ENCODE data around the gene IGFBP3. TPM values are rescaled to one million over a fixed set of nuclear protein-coding genes. Genes with fewer than 3 reads are reported as not detected.

The IGFBP3 gene
- total RNA-seq, 1 experiment from 2014 or later, result 315 TPM

GRCh38 chr7:45893996-45894664 lies 26.9 kb downstream of the IGFBP3 start:
- DNase-seq, result no peak
- no peak for TF ChIP-seq CTCF (IDR thresholded peaks at IDR 0.05; ENCODE audit: unreplicated experiment)
- H3K27me3 Mint-ChIP-seq (ENCODE audit: unreplicated experiment), result no peaks in the 10 kb centered on the region
- peaks cover 9% of the 10 kb centered on the region for H3K4me1 Mint-ChIP-seq (ENCODE audit: low read depth, unreplicated experiment)
- no peaks in the 10 kb centered on the region for H3K9me3 Mint-ChIP-seq (ENCODE audit: low read depth, unreplicated experiment)
- intact Hi-C loops (cut with micrococcal nuclease; ENCODE audit: unreplicated experiment), result no loop called here
- BruUV-seq (replicated peaks), result no TSS peak
- no peak overlapping the region for H3K27ac Mint-ChIP-seq (ENCODE audit: unreplicated experiment)
- CTCF ChIA-PET, result interaction anchor here (1.3 to 1.5 kb wide), 2 partner anchors 8 to 22 kb away, joined by 3 to 4 read pairs; no protein-coding TSS in a partner anchor
- no peak overlapping the region for H3K4me3 Mint-ChIP-seq (ENCODE audit: low read depth, unreplicated experiment)
- peaks cover 5% of the 10 kb centered on the region for H3K36me3 Mint-ChIP-seq (ENCODE audit: insufficient read depth, unreplicated experiment)

- Mint-ChIP-seq H3K36me3 (ENCODE audit: insufficient read depth, unreplicated experiment) (peaks cover 12% of the 10 kb centered on the region), H3K27me3 (ENCODE audit: unreplicated experiment) (no peaks in the 10 kb centered on the region), H3K4me3 (ENCODE audit: low read depth, unreplicated experiment) (no peak overlapping the region), H3K27ac (ENCODE audit: unreplicated experiment) (no peak overlapping the region), H3K4me1 (ENCODE audit: low read depth, unreplicated experiment) (peaks cover 9% of the 10 kb centered on the region), H3K9me3 (ENCODE audit: low read depth, unreplicated experiment) (no peaks in the 10 kb centered on the region)
- intact Hi-C loops (cut with micrococcal nuclease; ENCODE audit: unreplicated experiment), result no loop called here
- CTCF ChIA-PET, result interaction anchor here (1.3 to 1.5 kb wide), 2 partner anchors 9 to 22 kb away, joined by 3 to 4 read pairs; no protein-coding TSS in a partner anchor
- no peak for TF ChIP-seq CTCF (IDR thresholded peaks at IDR 0.05; ENCODE audit: unreplicated experiment)
- DNase-seq, result no peak
- no TSS peak for BruUV-seq (replicated peaks)
Measured at GRCh38 chr7:45893374-45893995, 27.6 kb downstream of the IGFBP3 start.

DNA sequence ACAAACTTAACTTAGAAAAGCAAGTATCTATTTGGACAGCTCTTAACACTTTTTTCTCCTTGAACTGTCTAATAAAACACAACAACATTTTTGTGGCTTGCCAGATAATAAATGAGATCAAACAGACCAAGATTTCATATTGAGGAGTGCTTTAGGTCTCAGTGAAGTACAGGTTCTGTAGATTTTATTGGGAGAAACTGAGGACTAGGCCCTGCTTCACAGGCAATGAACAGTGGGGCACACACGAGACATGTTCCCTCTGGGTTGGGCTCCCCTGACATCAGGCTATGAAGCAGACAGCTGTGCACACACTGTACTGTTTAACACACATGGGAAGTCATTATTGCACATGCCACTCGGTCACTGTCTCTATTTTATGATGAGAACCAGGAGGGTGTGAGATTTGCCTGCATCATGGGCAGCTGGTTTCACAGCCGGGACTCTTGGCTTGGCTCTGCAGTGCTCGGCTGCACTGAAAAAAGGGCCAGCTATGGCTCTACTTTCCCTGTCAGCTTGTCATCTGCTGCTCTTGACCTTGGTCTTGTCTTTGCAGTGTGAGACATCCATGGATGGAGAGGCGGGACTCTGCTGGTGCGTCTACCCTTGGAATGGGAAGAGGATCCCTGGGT lies 28.6 kb downstream of the IGFBP3 start:
- H3K36me3 Mint-ChIP-seq (ENCODE audit: insufficient read depth, unreplicated experiment), result peaks cover 20% of the 10 kb centered on the region
- intact Hi-C loops (cut with micrococcal nuclease; ENCODE audit: unreplicated experiment), result no loop called here
- no peaks in the 10 kb centered on the region for H3K9me3 Mint-ChIP-seq (ENCODE audit: low read depth, unreplicated experiment)
- no peak for DNase-seq
- H3K27ac Mint-ChIP-seq (ENCODE audit: unreplicated experiment), result no peak overlapping the region
- peaks cover 10% of the 10 kb centered on the region for H3K4me1 Mint-ChIP-seq (ENCODE audit: low read depth, unreplicated experiment)
- CTCF ChIA-PET, result interaction anchor here (1.2 to 1.3 kb wide), 2 partner anchors 10 to 23 kb away, joined by 3 read pairs; no protein-coding TSS in a partner anchor
- no peak overlapping the region for H3K4me3 Mint-ChIP-seq (ENCODE audit: low read depth, unreplicated experiment)
- no peak for TF ChIP-seq CTCF (IDR thresholded peaks at IDR 0.05; ENCODE audit: unreplicated experiment)
- H3K27me3 Mint-ChIP-seq (ENCODE audit: unreplicated experiment), result no peaks in the 10 kb centered on the region
- BruUV-seq (replicated peaks), result no TSS peak

GRCh38 chr7:45891462-45892402 lies 29.3 kb downstream of the IGFBP3 start:
- Mint-ChIP-seq H3K9me3 (ENCODE audit: low read depth, unreplicated experiment) (no peaks in the 10 kb centered on the region), H3K36me3 (ENCODE audit: insufficient read depth, unreplicated experiment) (peaks cover 20% of the 10 kb centered on the region), H3K4me1 (ENCODE audit: low read depth, unreplicated experiment) (peaks cover 18% of the 10 kb centered on the region), H3K4me3 (ENCODE audit: low read depth, unreplicated experiment) (no peak overlapping the region), H3K27me3 (ENCODE audit: unreplicated experiment) (no peaks in the 10 kb centered on the region), H3K27ac (ENCODE audit: unreplicated experiment) (no peak overlapping the region)
- no peak for DNase-seq
- intact Hi-C loops (cut with micrococcal nuclease; ENCODE audit: unreplicated experiment), result loop anchor here (1.0 to 2.0 kb wide), 3 partner anchors 29 to 1289 kb away; no protein-coding TSS in a partner anchor
- BruUV-seq (replicated peaks), result no TSS peak
- TF ChIP-seq CTCF (IDR thresholded peaks at IDR 0.05; ENCODE audit: unreplicated experiment), result no peak
- CTCF ChIA-PET, result interaction anchor here (0.6 to 1.7 kb wide), 8 partner anchors 16 to 1375 kb away, joined by 3 to 8 read pairs (median 4); partner anchors contain the start of gene IGFBP3
